ENCODE measurements around the gene ANP32D. TPM values are rescaled to one million over a fixed set of nuclear protein-coding genes. Genes with fewer than 3 reads are reported as not detected.
"Not testable (repeated sequence)": the region's sequence is repeated elsewhere in the genome, so short reads cannot be mapped to it uniquely, and the experiment has no call there.

The ANP32D gene
- polyA plus RNA-seq, 1 of the 3 experiments (the other 2 are of a cell fraction): not detected

DNA sequence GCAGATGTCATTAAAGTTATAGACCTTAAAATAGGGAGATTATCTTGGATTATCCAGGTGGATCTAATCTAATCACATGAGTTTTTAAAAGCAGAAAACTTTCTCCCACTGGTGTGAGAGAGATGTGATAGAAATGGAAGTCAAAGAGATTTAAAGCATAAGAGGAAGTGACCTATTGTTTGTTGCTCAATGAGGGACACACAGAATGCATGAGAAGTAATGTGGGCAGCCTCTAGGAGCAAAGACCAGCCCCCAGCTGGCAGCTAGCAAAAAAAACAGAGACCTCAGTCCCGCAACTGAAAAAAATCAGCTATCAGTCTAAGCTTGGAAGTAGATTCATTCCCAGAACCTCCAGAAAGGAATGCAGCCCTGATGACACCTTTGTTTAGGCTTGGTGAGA is 24.6 kb upstream of the ANP32D start:
- Histone ChIP-seq H3K36me3 (replicated peaks in 1 of 2; ENCODE audit: control insufficient read depth in 1 of 2, insufficient read depth in 2 of 2, low read length in 1 of 2) (no peaks in the 10 kb centered on the region), H3K4me1 (ENCODE audit: control insufficient read depth in 1 of 2, insufficient read depth in 2 of 2, low read depth in 1 of 2, low read length in 1 of 2) (no peaks in the 10 kb centered on the region), H3K27me3 (ENCODE audit: insufficient read depth) (no peaks in the 10 kb centered on the region), H4K20me1 (ENCODE audit: insufficient read depth) (no peaks in the 10 kb centered on the region), H3K4me2 (no peak overlapping the region), H3K9me2 (no peaks in the 10 kb centered on the region), H3K4me3 (ENCODE audit: low read depth in 2 of 2, low read length in 1 of 2) (no peak overlapping the region), H3F3A (replicated peaks; ENCODE audit: insufficient read depth) (no peaks in the 10 kb centered on the region), H3K9ac (no peak overlapping the region), H3K27ac (ENCODE audit: low read depth in 2 of 2, low read length in 1 of 2) (no peak overlapping the region), H3K79me2 (ENCODE audit: insufficient read depth) (no peaks in the 10 kb centered on the region), H3K9me3 (no peaks in the 10 kb centered on the region), H2AFZ (ENCODE audit: low read depth) (no peak overlapping the region)
- ChIA-PET POLR2A (no interaction called here), CTCF (no interaction called here)
- TF ChIP-seq EZH2phosphoT487 (IDR thresholded peaks at IDR 0.05; ENCODE audit: borderline replicate concordance, low read depth): no peak
- TF ChIP-seq, protein P1, sequence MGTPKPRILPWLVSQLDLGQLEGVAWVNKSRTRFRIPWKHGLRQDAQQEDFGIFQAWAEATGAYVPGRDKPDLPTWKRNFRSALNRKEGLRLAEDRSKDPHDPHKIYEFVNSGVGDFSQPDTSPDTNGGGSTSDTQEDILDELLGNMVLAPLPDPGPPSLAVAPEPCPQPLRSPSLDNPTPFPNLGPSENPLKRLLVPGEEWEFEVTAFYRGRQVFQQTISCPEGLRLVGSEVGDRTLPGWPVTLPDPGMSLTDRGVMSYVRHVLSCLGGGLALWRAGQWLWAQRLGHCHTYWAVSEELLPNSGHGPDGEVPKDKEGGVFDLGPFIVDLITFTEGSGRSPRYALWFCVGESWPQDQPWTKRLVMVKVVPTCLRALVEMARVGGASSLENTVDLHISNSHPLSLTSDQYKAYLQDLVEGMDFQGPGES (IDR thresholded peaks at IDR 0.05; ENCODE audit: low read depth, low read length): no peak
- 0% methylated on average over 1 of the region's 1 CpG for WGBS (ENCODE audit: low lambda C conversion rate)
- no peak for DNase-seq

DNA sequence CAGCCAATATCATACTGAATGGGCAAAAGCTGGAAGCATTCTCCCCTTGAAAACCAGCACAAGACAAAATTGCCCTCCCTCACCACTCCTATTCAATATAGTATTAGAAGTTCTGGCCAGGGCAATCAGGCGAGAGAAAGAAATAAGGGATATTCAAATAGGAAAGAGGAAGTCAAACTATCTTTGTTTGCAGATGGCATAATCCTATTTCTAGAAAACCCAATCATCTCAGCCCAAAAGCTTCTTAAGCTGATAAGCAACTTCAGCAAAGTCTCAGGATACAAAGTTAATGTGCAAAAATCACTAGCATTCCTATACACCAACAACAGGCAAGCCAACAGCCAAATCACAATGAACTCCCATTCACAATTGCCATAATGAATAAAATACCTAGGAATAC is 21.0 kb upstream of the ANP32D start:
- H3K9me2 ChIP-seq: no peaks in the 10 kb centered on the region
- no peak overlapping the region for H3K27ac ChIP-seq (ENCODE audit: low read depth in 2 of 2, low read length in 1 of 2)
- H3K79me2 ChIP-seq (ENCODE audit: insufficient read depth): no peaks in the 10 kb centered on the region
- H3K4me2 ChIP-seq: no peak overlapping the region
- H3K4me3 ChIP-seq (ENCODE audit: low read depth in 2 of 2, low read length in 1 of 2): no peak overlapping the region
- 11% methylated on average over 1 of the region's 1 CpG for WGBS (ENCODE audit: low lambda C conversion rate)
- no peaks in the 10 kb centered on the region for H3K36me3 ChIP-seq (replicated peaks in 1 of 2; ENCODE audit: control insufficient read depth in 1 of 2, insufficient read depth in 2 of 2, low read length in 1 of 2)
- H2AFZ ChIP-seq (ENCODE audit: low read depth): no peak overlapping the region
- no peak overlapping the region for H3K9ac ChIP-seq
- ChIA-PET POLR2A (no interaction called here), CTCF (no interaction called here)
- H3K27me3 ChIP-seq (ENCODE audit: insufficient read depth): no peaks in the 10 kb centered on the region
- no peaks in the 10 kb centered on the region for H3K4me1 ChIP-seq (ENCODE audit: control insufficient read depth in 1 of 2, insufficient read depth in 2 of 2, low read depth in 1 of 2, low read length in 1 of 2)
- DNase-seq: no peak
- no peaks in the 10 kb centered on the region for H4K20me1 ChIP-seq (ENCODE audit: insufficient read depth)
- TF ChIP-seq JUND (IDR thresholded peaks at IDR 0.05) (no peak), FOXJ3 (CRISPR knock-in tag; IDR thresholded peaks at IDR 0.05) (no peak), MEF2A (IDR thresholded peaks at IDR 0.05; ENCODE audit: borderline replicate concordance, low read depth) (no peak), NFIC (IDR thresholded peaks at IDR 0.05; ENCODE audit: borderline replicate concordance) (no peak), CHD2 (IDR thresholded peaks at IDR 0.05; ENCODE audit: low read length, partially characterized antibody) (no peak), FOSL2 (IDR thresholded peaks at IDR 0.05; ENCODE audit: borderline replicate concordance, low read depth) (no peak)
- TF ChIP-seq, protein P2, sequence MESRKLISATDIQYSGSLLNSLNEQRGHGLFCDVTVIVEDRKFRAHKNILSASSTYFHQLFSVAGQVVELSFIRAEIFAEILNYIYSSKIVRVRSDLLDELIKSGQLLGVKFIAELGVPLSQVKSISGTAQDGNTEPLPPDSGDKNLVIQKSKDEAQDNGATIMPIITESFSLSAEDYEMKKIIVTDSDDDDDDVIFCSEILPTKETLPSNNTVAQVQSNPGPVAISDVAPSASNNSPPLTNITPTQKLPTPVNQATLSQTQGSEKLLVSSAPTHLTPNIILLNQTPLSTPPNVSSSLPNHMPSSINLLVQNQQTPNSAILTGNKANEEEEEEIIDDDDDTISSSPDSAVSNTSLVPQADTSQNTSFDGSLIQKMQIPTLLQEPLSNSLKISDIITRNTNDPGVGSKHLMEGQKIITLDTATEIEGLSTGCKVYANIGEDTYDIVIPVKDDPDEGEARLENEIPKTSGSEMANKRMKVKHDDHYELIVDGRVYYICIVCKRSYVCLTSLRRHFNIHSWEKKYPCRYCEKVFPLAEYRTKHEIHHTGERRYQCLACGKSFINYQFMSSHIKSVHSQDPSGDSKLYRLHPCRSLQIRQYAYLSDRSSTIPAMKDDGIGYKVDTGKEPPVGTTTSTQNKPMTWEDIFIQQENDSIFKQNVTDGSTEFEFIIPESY (IDR thresholded peaks at IDR 0.05; ENCODE audit: borderline replicate concordance, low read depth): no peak
- TF ChIP-seq, protein P3, sequence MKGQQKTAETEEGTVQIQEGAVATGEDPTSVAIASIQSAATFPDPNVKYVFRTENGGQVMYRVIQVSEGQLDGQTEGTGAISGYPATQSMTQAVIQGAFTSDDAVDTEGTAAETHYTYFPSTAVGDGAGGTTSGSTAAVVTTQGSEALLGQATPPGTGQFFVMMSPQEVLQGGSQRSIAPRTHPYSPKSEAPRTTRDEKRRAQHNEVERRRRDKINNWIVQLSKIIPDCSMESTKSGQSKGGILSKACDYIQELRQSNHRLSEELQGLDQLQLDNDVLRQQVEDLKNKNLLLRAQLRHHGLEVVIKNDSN (IDR thresholded peaks at IDR 0.05; ENCODE audit: borderline replicate concordance, low read depth): no peak
- H3K9me3 ChIP-seq: no peaks in the 10 kb centered on the region
- H3F3A ChIP-seq (replicated peaks; ENCODE audit: insufficient read depth): no peaks in the 10 kb centered on the region

DNA sequence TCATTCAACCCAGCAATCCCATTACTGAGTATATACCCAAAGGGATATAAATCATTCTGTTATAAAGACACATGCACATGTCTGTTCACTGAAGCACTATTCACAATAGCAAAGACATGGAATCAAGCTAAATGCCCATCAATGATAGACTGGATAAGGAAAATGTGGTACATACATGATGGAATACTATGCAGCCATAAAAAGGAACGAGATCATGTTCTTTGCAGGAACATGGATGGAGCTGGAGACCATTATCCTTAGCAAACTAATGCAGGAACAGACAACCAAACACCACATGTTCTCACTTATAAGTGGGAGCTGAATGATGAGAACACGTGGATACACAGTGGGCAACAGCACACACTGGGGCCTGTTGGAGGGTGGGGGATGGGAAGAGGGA is 19.4 kb upstream of the ANP32D start:
- H3K9ac ChIP-seq; H3K4me2 ChIP-seq; H3K36me3 ChIP-seq (replicated peaks in 1 of 2; ENCODE audit: control insufficient read depth in 1 of 2, insufficient read depth in 2 of 2, low read length in 1 of 2); H4K20me1 ChIP-seq (ENCODE audit: insufficient read depth); H3K9me2 ChIP-seq; H3K27ac ChIP-seq (ENCODE audit: low read depth in 2 of 2, low read length in 1 of 2); H2AFZ ChIP-seq (ENCODE audit: low read depth); H3K4me3 ChIP-seq (ENCODE audit: low read depth in 2 of 2, low read length in 1 of 2); H3K79me2 ChIP-seq (ENCODE audit: insufficient read depth); POLR2A ChIA-PET; DNase-seq; H3F3A ChIP-seq (replicated peaks; ENCODE audit: insufficient read depth); H3K27me3 ChIP-seq (ENCODE audit: insufficient read depth); CTCF ChIA-PET; H3K9me3 ChIP-seq; H3K4me1 ChIP-seq (ENCODE audit: control insufficient read depth in 1 of 2, insufficient read depth in 2 of 2, low read depth in 1 of 2, low read length in 1 of 2): not testable (repeated sequence)
- 2% methylated on average over 2 of the region's 2 CpGs for WGBS (ENCODE audit: low lambda C conversion rate)
